VCaP (cell line): ENCODE measurements around the gene TMEM242.
"Not testable (repeated sequence)": the region's sequence is repeated elsewhere in the genome, so short reads cannot be mapped to it uniquely, and the experiment has no call there.

ENCODE experiments used
- H3K27ac ChIP-seq: fragments of 450-650 bp; 2 replicates; pipeline ENCODE4 v1.5.1; 2017
- CTCF ChIP-seq: fragments of 450-650 bp; conservative IDR thresholded peaks from 2 replicates; pipeline ENCODE4 v1.5.1; 2017; ENCODE audit warnings: mild to moderate bottlenecking, moderate library complexity

Gene TMEM242

GRCh38 chr6:157323966-157324300 lies 614 bp upstream of the TMEM242 start:
- peak overlapping the region; percentile 84 for H3K27ac ChIP-seq
- TF ChIP-seq CTCF = no peak

DNA sequence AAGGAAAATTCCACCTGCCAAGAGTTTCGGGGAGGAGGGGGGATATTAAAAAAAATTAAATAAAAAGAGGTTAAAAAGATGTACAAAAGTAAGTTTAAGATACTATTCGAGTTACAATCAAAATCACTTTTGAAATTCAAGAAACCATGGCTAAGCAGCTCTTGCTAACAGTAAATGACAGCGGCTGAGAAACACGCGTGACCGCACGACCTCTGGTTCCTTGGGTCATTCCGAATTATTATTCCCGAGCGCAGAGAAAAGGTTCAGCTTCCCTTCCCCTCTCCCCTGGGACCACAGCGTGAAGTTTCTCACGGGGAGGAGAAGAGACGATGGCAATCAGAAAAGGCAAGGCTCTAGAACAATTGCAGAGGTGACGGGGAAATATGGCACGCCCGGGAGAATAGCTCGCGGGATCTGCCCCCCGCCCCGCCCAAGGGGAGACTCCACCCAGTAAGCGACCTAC lies 496 bp downstream of the TMEM242 start:
- no peak for TF ChIP-seq CTCF
- H3K27ac ChIP-seq = peak overlapping the region; percentile 84

DNA sequence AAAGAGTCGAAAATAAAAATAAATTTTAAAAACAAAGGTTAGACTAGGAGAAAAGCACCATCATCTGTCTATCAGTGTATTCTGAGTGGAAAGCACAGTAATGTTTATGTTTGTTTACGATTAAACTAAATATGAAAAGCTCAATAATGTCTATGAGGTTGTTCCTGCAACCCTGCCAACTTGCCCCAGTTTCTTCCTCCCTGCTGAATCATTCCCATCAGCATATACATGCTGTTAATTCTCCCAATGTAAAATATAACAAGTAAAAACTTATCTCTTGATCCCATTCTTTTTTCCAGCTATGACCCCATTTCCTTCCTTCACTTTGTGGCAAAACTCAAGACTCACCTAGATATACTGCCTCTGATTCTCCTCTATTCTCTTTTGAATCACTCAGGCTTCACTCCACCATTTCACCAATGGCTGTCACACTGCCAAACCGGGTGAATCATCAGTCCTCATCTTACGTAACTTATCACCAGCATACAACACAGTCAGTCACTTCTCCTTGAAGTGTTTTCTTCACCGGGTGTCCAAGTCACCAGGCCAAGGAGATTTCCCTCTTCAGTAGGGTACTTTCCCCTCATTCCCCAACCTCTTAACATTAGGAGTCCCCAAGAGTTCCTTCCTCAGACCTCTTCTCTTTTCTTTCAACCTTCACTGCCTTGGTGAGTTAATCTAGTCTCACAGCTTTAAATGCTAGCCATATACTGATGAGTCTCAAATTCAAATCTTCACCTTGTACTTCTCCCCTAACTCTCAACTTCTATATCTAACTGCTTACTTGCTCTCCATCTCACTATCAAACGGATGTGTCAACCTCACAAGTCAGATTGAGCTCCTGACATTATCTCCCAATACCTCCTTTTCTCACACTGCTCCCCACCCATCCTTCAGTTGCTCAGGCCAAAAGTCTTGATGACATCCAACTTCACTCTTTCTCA lies 6.2 kb downstream of the TMEM242 start:
- no peak overlapping the region for H3K27ac ChIP-seq
- TF ChIP-seq CTCF = no peak

GRCh38 chr6:157314705-157315321 lies 8.5 kb downstream of the TMEM242 start:
- peak overlapping the region; percentile 28 for H3K27ac ChIP-seq
- TF ChIP-seq CTCF = peak; percentile 94

DNA sequence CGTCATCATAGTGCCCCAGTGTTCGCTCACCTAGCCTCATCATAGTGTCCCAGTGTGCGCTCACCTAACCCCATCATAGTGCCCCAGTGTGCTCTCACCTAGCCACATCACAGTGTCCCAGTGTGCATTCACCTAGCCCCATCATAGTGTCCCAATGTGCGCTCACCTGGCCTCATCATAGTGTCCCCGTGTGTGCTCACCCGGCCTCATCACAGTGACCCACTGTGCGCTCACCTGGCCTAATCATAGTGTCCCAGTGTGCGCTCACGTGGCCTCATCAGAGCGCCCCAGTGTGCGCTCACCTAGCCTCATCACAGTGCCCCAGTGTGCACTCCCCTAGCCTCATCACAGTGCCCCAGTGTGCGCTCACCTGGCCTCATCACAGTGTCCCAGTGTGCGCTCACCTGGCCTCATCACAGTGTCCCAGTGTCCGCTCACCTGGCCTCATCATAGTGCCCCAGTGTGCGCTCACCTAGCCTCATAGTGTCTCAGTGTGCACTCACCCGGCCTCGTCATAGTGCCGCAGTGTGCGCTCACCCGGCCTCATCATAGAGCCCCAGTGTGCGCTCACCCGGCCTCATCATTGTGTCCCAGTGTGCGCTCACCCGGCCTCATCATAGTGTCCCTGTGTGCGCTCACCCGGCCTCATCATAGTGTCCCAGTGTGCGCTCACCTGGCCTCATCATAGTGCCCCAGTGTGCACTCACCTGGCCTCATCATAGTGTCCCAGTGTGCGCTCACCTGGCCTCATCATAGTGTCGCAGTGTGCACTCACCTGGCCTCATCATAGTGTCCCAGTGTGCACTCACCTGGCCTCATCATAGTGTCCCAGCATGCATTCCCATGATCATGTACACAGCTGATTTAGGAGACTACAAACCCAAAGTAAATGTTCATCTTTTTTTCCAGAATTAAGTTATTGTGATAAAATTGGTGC lies 9.5 kb downstream of the TMEM242 start:
- TF ChIP-seq CTCF = no peak
- H3K27ac ChIP-seq = no peak overlapping the region

DNA sequence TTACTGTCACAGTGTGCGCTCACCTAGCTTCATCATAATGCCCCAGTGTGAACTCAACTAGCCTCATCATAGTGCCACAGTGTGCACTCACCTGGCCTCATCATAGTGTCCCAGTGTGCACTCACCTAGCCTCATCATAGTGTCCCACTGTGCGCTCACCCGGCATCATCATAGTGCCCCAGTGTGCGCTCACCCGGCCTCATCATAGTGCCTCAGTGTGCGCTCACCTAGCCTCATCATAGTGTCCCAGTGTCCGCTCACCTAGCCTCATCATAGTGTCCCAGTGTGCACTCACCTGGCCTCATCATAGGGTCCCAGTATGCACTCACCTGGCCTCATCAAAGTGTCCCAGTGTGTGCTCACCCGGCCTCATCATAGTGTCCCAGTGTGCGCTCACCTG lies 10.6 kb downstream of the TMEM242 start:
- TF ChIP-seq CTCF = no peak
- H3K27ac ChIP-seq = no peak overlapping the region

DNA sequence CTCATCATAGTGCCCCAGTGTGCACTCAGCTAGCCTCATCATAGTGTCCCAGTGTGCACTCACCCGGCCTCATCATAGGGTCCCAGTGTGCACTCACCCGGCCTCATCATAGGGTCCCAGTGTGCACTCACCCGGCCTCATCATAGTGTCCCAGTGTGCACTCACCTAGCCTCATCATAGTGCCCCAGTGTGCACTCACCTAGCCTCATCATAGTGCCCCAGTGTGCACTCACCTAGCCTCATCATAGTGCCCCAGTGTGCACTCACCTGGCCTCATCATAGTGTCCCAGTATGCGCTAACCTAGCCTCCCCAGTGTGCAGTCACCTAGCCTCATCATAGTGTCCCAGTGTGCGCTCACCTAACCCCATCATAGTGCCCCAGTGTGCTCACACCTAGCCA lies 12.6 kb downstream of the TMEM242 start:
- H3K27ac ChIP-seq = not testable (repeated sequence)
